ENCODE results near the gene IP6K3.

Gene IP6K3

DNA sequence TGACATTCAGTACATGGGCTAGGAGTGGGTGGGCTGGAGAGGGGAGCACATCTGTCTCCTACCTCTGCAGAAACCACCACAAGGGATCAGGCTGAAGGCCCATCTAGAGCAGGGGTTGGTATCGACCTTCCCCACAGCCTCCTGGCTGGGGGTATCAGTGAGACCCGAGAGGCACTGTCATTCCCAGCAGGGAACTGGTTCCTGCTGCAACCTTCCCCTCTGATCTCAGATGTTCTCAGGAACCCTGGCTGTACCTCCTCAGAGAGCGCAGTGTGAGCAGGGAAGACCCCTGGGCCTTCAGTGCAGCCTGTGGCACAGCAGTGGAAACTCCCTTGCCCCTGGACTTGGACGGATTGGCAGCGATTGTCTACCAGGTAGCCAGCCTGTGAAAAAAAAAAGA lies 7.8 kb downstream of the IP6K3 start:
- no peak for DNase-seq

DNA sequence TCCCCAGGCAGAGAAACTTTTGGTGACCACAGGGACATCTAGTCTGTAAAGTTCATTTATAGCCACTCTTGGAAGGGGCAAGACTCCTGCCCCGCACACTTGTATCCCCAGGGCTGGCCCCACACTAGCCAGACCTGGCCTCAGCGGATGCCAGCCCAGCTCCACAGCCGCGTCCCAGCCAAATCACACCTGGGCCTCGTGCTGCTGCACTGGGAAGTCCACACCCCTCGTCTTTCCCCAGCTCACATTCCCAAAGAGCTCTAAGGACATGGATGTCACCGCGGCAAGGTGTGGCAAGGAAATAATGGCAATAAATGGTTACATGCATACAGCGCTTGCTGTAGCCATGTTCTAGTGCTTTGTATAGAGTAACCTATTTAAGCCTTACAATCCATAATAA lies 8.6 kb downstream of the IP6K3 start:
- DNase-seq = no peak

GRCh38 chr6:33737267-33738026 lies 9.3 kb downstream of the IP6K3 start:
- no peak for DNase-seq

GRCh38 chr6:33735216-33735615 lies 11.5 kb downstream of the IP6K3 start:
- no peak for DNase-seq

DNA sequence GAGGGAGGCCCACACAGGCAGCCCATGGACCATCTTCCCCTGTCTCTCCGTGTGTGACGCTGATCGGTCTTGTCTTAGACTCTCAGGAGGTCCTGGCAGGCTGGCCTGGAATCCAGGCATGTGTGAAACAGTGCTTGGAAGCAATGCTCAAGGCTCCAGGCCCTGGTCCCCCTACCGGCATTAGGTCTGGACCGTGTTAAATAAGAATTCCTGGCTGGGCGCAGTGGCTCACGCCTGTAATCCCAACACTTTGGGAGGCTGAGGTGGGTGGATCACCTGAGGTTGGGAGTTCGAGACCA lies 13.0 kb downstream of the IP6K3 start:
- no peak for DNase-seq

- DNase-seq = no peak
Measured at GRCh38 chr6:33732817-33733708, 13.6 kb downstream of the IP6K3 start.

DNA sequence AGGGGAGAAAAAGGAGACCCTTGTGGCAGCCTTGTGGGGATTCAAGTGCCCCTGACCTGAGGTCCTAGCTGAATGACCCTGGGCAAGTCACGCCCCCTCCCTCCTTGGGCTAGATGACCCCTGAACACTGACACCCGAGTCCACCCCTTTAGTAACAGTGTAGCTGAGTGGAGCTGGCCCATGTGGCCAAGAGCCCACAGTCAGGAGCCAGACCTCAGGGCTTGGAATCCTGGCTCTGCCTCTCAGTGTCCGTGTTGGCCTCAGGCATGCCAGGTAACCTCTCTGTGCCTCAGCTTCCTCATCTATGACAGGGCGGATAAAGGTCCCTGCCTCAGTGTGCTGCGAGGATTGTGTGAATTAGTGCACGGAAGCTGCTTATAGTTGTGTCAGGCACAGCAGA lies 14.3 kb downstream of the IP6K3 start:
- DNase-seq = no peak

DNA sequence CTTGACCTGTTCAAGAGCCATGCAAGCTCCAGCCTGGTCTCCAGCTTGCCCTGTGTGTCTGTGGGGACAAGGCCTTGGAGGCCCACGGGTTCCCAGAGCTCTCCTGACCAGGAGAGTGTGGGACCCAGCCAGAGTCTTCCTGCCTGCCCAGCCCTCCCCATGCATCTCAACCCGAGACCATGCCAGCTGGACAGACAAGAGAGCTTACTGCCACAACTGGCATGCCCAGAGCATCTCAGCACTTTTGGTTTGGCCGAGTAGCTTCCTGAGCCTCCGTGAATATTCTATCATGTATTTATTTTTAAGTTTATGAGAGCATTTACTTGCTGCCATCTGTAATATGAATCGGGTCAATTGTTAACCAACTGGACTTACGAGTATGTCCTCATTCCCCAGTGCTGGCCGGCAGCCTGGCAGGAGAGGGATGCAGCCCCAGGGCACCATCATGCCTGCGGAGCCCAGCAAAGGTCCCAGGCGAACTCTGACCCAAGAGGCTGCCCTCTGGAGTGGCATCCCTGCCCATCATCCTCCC lies 14.9 kb downstream of the IP6K3 start:
- no peak for DNase-seq

DNA sequence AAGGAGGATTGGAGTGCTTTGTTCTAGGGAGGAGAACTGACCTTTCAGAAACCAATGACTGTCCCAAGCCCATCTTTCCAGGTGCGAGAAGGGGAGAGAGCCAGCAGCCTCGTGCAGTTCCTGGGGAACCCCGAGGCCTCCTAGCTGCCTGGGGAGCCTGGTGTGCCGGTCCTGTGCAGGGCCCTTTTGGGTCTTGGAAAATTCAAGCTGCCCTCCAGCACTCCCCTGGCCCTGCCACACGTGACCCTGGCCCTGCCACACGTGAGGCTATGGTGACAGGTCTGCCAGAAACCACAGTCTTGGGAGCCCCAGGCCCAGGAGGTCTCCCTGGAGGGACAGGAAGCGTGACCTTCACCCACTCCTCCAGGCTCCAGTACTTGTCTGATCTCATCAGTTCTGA lies 15.7 kb downstream of the IP6K3 start:
- no peak for DNase-seq

DNA sequence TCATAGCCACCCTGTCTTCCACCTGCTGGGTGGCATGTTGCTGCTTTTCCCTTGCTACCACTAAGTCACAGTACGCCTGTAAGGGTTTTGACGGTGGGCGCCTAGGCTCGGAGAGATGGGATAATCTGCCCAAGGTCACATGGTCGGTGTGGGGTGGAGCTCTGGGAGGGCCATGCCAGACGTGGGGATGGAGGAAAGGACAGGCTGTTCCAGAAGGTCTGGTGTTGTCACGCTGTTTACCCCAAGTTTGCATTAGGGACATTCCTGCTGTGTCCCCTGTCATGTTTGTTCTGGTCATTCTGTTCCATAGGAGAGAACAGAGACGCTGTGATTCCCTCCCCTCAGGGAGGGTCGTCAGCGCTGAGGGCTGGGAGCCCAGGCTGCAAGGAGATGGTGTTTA lies 16.1 kb downstream of the IP6K3 start:
- DNase-seq = no peak

GRCh38 chr6:33729059-33729458 lies 17.6 kb downstream of the IP6K3 start:
- no peak for DNase-seq

- no peak for DNase-seq
Measured at GRCh38 chr6:33728438-33728837, 18.3 kb downstream of the IP6K3 start.

GRCh38 chr6:33727932-33728331 lies 18.8 kb downstream of the IP6K3 start:
- DNase-seq = no peak

DNA sequence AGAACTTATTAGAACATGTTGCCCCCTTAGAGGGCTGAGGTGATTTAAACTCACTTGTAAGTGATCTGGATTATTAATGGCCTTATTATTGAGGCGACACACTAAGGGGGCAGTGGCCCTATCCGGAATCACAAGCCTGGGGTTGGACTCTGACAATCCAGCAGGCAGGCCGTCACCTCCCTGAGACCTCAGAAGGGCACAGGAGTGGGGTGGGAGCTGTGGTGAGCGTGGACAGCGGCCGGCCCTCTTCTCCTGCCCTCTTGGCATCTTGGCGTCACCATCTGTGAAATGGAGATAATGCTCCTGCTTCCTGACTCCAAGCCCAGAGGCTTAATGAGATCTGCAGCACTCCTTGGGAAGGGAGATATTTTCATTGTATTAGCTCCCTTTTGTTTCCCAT lies 19.6 kb downstream of the IP6K3 start:
- DNase-seq = no peak

DNA sequence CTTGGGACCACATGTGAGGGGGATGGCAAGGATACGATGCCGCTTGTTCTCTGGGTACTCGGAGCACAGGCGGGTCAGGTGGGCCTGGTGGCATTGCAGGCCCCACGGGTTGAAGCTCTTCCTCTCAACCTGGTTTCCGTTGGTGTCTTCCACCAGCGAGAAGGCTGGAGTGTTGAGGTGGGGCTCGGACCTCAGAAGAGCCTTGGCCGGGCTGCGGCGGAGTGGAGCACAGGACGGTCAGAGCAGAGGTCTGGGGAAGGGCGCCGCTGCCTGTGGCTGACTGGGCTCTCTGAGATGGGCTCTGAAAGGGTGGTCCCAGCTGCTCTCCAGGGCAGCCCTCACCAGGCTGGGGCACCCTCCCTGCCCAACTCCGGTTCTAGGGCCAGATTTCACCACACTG lies 20.0 kb downstream of the IP6K3 start:
- DNase-seq = no peak

DNA sequence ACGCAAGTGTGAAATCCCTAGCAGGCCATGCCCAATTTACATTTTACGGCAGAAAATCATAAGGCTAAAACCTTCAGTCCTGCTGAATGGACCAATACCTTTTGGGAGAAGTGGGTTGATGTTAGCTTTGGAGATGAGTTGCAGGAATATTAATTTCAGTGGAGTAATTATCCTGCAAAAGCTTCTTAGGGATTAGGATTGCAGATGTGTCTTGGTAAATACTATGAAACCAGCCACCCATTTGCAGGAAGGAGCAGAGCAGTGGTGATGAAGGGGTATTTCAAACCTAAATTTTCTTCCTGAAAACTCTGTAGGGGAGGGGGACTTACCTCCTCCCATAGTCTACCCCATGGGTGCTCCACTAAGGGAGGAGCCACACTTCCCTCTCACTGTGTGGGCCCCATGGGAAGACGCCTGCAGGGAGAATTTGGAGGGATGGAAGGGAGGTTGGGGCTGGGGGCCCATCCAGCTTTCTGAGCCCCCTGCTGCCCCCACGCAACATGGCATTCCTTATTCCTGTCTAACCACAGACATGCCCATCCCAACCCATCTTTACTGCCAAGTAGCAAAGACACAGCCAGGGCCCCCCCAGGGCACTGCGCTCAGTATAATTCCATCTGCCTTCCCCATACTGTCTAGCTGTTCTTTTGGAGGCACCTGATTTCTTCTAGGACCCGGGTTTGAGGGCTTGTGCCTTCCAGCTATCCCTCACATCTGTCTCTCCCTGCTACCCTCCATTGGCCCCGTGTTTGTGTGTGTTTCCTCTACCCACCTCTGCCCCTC lies 20.6 kb downstream of the IP6K3 start:
- DNase-seq = no peak

- no peak for DNase-seq
Measured at GRCh38 chr6:33725222-33725621, 21.5 kb downstream of the IP6K3 start.

GRCh38 chr6:33724102-33725023 lies 22.3 kb downstream of the IP6K3 start:
- DNase-seq = no peak

DNA sequence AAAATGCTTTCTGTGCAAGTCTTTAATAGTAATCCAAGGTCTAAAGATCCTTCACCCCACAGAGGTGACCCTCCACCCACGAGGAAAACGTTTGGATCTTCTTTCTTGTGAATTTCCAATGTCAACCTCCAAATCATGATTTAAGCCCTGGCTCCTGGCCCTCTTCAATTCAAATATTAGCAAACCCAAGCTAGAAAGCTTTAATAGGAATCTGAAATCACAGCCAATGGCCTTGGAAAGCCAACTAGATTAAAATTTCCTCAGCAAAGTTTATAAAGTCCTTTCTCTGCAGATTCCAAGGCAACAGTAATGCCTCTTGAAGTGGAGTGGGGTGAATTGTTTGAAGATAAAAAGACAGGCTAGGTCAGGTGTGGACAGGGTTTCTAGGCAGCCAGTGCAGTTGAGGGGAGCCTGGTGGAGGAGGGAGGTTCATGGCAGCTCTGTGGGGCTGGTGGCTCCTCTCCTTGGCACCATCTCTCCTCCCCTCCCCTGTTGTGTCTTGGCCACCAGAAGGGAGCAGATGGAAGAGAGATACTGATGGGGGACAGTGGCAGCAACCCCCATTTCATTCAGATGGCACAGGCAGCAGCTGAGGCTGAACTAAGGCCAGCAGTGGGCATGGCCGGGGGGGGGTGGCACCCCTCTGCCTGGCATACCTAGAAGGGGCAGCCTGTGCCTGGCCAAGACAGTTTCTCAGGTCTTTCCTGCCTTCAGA lies 23.2 kb downstream of the IP6K3 start:
- no peak for DNase-seq

- no peak for DNase-seq
Measured at GRCh38 chr6:33722103-33722623, 24.5 kb downstream of the IP6K3 start.

DNA sequence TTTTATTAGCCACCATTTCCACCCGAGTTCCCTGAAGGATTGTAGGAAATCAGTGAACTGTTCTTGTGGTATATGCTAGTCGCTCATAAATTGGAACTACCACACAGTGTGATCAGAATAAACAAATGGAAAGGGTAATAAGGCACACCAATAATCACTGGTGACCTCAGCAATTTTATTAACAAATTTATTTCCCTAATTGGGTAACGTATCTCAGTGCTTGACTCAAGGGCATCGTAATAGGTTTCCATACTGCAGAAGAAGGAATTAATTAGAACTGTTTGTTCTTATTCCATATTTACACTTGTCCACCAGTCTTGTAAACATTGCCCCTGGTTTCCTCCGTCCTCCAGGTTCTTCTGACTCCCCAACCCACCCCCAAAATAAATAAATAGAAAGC lies 25.2 kb downstream of the IP6K3 start:
- no peak for DNase-seq
